ENCODE results near the gene SLC25A21. TPM values are rescaled to one million over a fixed set of nuclear protein-coding genes. Genes with fewer than 3 reads are reported as not detected.
A peak's percentile ranks its signal among the peaks of the same experiment; 100 is the strongest.

Gene SLC25A21
- total RNA-seq, 1 experiment from 2014 or later = 1.4 TPM

- no peak for DNase-seq (ENCODE audit: unreplicated experiment)
- H3K36me3 Mint-ChIP-seq (ENCODE audit: insufficient read depth, unreplicated experiment) = peaks cover 10% of the 10 kb centered on the region
- ChIA-PET POLR2A (interaction anchor here (0.6 to 2.7 kb wide), 18 partner anchors 9 to 828 kb away, joined by 3 to 29 read pairs (median 4); partner anchors contain the start of gene SLC25A21), CTCF (interaction anchor here (0.6 to 7.5 kb wide), 10 partner anchors 11 to 568 kb away, joined by 3 to 41 read pairs (median 3); no protein-coding TSS in a partner anchor)
- H3K27ac Mint-ChIP-seq (ENCODE audit: low read depth, unreplicated experiment) = peak overlapping the region; percentile 92
- H3K4me3 Mint-ChIP-seq (ENCODE audit: unreplicated experiment) = peak overlapping the region; percentile 97
- H3K9me3 Mint-ChIP-seq (ENCODE audit: unreplicated experiment) = no peaks in the 10 kb centered on the region
- no peak for TF ChIP-seq CTCF (IDR thresholded peaks at IDR 0.05; ENCODE audit: unreplicated experiment)
- intact Hi-C loops (cut with micrococcal nuclease) = loop anchor here (1.0 to 5.0 kb wide), 3 partner anchors 85 to 455 kb away; no protein-coding TSS in a partner anchor
- BruUV-seq (replicated peaks) = no TSS peak
- H3K4me1 Mint-ChIP-seq (ENCODE audit: insufficient read depth, unreplicated experiment) = peaks cover 27% of the 10 kb centered on the region
- no peaks in the 10 kb centered on the region for H3K27me3 Mint-ChIP-seq (ENCODE audit: insufficient read depth, unreplicated experiment)
These were observed 510.2 kb downstream of the SLC25A21 start for GRCh38 chr14:36662258-36662542.

- ChIA-PET POLR2A (interaction anchor here (0.6 to 2.7 kb wide), 22 partner anchors 8 to 829 kb away, joined by 3 to 29 read pairs (median 3); partner anchors contain the start of gene SLC25A21), CTCF (interaction anchor here (0.6 to 7.5 kb wide), 13 partner anchors 13 to 783 kb away, joined by 3 to 41 read pairs (median 3); no protein-coding TSS in a partner anchor)
- Mint-ChIP-seq H3K27ac (ENCODE audit: low read depth, unreplicated experiment) (peak within 1 kb of the TSS; percentile 92), H3K4me1 (ENCODE audit: insufficient read depth, unreplicated experiment) (peaks cover 27% of the 10 kb centered on the region), H3K9me3 (ENCODE audit: unreplicated experiment) (no peaks in the 10 kb centered on the region), H3K27me3 (ENCODE audit: insufficient read depth, unreplicated experiment) (no peaks in the 10 kb centered on the region), H3K36me3 (ENCODE audit: insufficient read depth, unreplicated experiment) (peaks cover 7% of the 10 kb centered on the region), H3K4me3 (ENCODE audit: unreplicated experiment) (peak within 1 kb of the TSS; percentile 97)
- DNase-seq (ENCODE audit: unreplicated experiment) = peak; percentile 96
- TF ChIP-seq CTCF (IDR thresholded peaks at IDR 0.05; ENCODE audit: unreplicated experiment) = no peak
- BruUV-seq (replicated peaks) = no TSS peak
- intact Hi-C loops (cut with micrococcal nuclease) = loop anchor here (1.0 to 5.0 kb wide), 3 partner anchors 86 to 456 kb away; no protein-coding TSS in a partner anchor
These were observed 510.7 kb downstream of the SLC25A21 start, which contains the start of gene PAX9 for GRCh38 chr14:36661506-36662257. Gene PAX9 (plus strand): TSS chr14:36661860. CDS start chr14:36662090, 230 bp downstream.

GRCh38 chr14:36660736-36661505 is 511.5 kb downstream of the SLC25A21 start:
- peak overlapping the region; percentile 92 for H3K27ac Mint-ChIP-seq (ENCODE audit: low read depth, unreplicated experiment)
- DNase-seq (ENCODE audit: unreplicated experiment) = no peak
- peak overlapping the region; percentile 97 for H3K4me3 Mint-ChIP-seq (ENCODE audit: unreplicated experiment)
- ChIA-PET POLR2A (interaction anchor here (0.5 to 2.7 kb wide), 13 partner anchors 8 to 572 kb away, joined by 3 to 29 read pairs (median 3); partner anchors contain the start of gene SLC25A21), CTCF (interaction anchor here (0.6 to 7.5 kb wide), 8 partner anchors 12 to 489 kb away, joined by 3 to 41 read pairs (median 4); no protein-coding TSS in a partner anchor)
- no TSS peak for BruUV-seq (replicated peaks)
- no peaks in the 10 kb centered on the region for H3K27me3 Mint-ChIP-seq (ENCODE audit: insufficient read depth, unreplicated experiment)
- peaks cover 7% of the 10 kb centered on the region for H3K36me3 Mint-ChIP-seq (ENCODE audit: insufficient read depth, unreplicated experiment)
- TF ChIP-seq CTCF (IDR thresholded peaks at IDR 0.05; ENCODE audit: unreplicated experiment) = no peak
- no peaks in the 10 kb centered on the region for H3K9me3 Mint-ChIP-seq (ENCODE audit: unreplicated experiment)
- peaks cover 27% of the 10 kb centered on the region for H3K4me1 Mint-ChIP-seq (ENCODE audit: insufficient read depth, unreplicated experiment)
- intact Hi-C loops (cut with micrococcal nuclease) = loop anchor here (5.0 kb wide), 2 partner anchors 86 to 281 kb away; no protein-coding TSS in a partner anchor

All from MCF 10A (cell line).